ENCODE data around the gene AOPEP.

The AOPEP gene

DNA sequence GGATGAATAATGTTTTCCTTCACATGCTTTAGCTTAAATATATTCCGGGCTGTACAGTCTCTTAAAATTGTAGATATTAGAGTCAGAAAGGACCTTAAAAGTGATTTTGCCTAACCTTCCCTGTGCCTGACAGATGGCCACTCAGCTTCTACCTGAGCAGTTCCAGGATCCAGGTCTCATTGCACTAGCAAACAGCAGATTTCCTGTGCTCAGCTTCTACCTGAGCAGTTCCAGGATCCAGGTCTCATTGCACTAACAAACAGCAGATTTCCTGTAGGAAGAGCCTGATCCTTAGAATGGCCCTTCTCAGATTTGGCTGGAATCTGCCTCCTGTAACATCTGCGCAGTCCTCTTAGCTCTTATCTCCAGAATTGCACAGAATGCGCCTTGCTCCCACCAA, 219.8 kb downstream of the AOPEP start:
- Histone ChIP-seq H3K36me3 (ENCODE audit: insufficient read depth, low read length) (peaks cover 4% of the 10 kb centered on the region; the same call in 1 of the 2 replicates), H3K4me2 (ENCODE audit: low read length) (no peak overlapping the region), H3K27me3 (ENCODE audit: insufficient read depth, low read length) (no peaks in the 10 kb centered on the region), H3F3A (ENCODE audit: insufficient read depth, low read length) (no peaks in the 10 kb centered on the region), H3K79me2 (ENCODE audit: insufficient read depth, low read length) (no peaks in the 10 kb centered on the region), H3K27ac (ENCODE audit: low read depth, low read length, poor library complexity, severe bottlenecking) (no peak overlapping the region), H3K9me3 (ENCODE audit: low read length) (no peaks in the 10 kb centered on the region), H4K20me1 (ENCODE audit: insufficient read depth, low read length) (no peaks in the 10 kb centered on the region), H3K9ac (ENCODE audit: low read length) (no peak overlapping the region), H2AFZ (ENCODE audit: low read length) (no peak overlapping the region), H3K4me1 (ENCODE audit: insufficient read depth, low read length, severe bottlenecking) (no peaks in the 10 kb centered on the region), H3K9me2 (ENCODE audit: low read depth, low read length) (no peaks in the 10 kb centered on the region), H3K4me3 (ENCODE audit: low read depth, low read length, poor library complexity, severe bottlenecking) (no peak overlapping the region)
- TF ChIP-seq EZH2 (IDR thresholded peaks at IDR 0.05; ENCODE audit: borderline replicate concordance, low read length): no peak
- TF ChIP-seq, protein P1, sequence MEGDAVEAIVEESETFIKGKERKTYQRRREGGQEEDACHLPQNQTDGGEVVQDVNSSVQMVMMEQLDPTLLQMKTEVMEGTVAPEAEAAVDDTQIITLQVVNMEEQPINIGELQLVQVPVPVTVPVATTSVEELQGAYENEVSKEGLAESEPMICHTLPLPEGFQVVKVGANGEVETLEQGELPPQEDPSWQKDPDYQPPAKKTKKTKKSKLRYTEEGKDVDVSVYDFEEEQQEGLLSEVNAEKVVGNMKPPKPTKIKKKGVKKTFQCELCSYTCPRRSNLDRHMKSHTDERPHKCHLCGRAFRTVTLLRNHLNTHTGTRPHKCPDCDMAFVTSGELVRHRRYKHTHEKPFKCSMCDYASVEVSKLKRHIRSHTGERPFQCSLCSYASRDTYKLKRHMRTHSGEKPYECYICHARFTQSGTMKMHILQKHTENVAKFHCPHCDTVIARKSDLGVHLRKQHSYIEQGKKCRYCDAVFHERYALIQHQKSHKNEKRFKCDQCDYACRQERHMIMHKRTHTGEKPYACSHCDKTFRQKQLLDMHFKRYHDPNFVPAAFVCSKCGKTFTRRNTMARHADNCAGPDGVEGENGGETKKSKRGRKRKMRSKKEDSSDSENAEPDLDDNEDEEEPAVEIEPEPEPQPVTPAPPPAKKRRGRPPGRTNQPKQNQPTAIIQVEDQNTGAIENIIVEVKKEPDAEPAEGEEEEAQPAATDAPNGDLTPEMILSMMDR (IDR thresholded peaks at IDR 0.05; ENCODE audit: low read length): no peak

DNA sequence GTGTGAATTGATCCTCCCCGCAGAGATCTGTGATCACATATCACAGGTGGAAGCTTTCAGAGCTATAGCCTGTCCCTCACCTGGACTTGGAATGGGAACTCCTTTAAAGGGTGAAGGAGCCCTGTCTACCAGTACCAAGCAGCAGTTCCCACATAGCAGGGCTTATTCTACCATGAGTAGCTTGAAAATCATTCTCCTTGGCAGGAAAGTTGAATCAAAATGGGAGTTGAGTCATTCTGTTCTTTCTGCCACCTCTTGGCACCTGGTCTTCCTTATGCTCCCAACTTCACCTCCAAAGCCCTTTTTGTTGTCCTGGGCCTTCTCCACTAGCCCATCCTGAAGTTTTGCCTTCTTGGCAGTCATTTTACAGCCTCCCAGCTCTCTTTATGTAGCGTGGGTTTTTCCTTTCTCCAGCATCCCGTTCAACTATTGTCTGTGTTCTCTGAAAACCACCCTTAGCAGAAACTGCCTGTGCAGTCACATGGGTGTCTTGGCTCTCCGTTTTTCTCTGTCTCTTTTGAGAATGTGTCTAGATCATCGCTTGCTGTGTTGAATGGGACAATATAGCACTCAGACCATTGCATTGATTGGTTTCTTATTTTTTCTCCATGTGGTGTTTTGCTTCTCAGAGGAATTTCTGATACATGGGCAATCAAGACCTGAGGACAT, 222.2 kb downstream of the AOPEP start:
- Histone ChIP-seq H3K27ac (ENCODE audit: low read depth, low read length, poor library complexity, severe bottlenecking) (no peak overlapping the region), H3K36me3 (ENCODE audit: insufficient read depth, low read length) (no peaks in the 10 kb centered on the region), H3F3A (ENCODE audit: insufficient read depth, low read length) (no peaks in the 10 kb centered on the region), H3K27me3 (ENCODE audit: insufficient read depth, low read length) (no peaks in the 10 kb centered on the region), H3K9ac (ENCODE audit: low read length) (no peak overlapping the region), H2AFZ (ENCODE audit: low read length) (no peak overlapping the region), H3K79me2 (ENCODE audit: insufficient read depth, low read length) (no peaks in the 10 kb centered on the region), H4K20me1 (ENCODE audit: insufficient read depth, low read length) (no peaks in the 10 kb centered on the region), H3K4me3 (ENCODE audit: low read depth, low read length, poor library complexity, severe bottlenecking) (no peak overlapping the region), H3K4me1 (ENCODE audit: insufficient read depth, low read length, severe bottlenecking) (peaks cover 8% of the 10 kb centered on the region), H3K4me2 (ENCODE audit: low read length) (no peak overlapping the region), H3K9me2 (ENCODE audit: low read depth, low read length) (no peaks in the 10 kb centered on the region), H3K9me3 (ENCODE audit: low read length) (no peaks in the 10 kb centered on the region)
- TF ChIP-seq, protein P1 (IDR thresholded peaks at IDR 0.05; ENCODE audit: low read length): no peak
- no peak for TF ChIP-seq EZH2 (IDR thresholded peaks at IDR 0.05; ENCODE audit: borderline replicate concordance, low read length)

DNA sequence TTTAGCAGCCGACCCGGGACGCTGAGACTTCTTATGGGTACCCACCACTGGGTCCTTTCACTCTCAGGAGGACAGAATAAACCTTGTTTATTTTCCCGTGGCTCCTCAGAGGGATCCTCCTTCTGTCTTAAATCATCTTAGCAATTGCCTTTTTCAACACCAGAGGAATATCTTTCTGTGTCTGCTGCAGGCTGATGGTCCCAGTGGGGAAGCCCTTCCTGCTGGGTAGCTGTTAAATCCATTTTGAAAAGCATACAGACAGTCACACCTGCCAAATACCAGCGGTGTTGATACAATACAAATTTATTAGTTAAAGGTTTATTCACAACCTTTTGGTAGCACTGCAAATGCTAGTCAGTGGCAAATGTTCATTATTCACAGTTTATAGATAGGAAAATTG, 222.9 kb downstream of the AOPEP start:
- Histone ChIP-seq H3F3A (ENCODE audit: insufficient read depth, low read length) (no peaks in the 10 kb centered on the region), H3K27ac (ENCODE audit: low read depth, low read length, poor library complexity, severe bottlenecking) (no peak overlapping the region), H3K4me2 (ENCODE audit: low read length) (no peak overlapping the region), H3K9ac (ENCODE audit: low read length) (no peak overlapping the region), H2AFZ (ENCODE audit: low read length) (no peak overlapping the region), H3K9me2 (ENCODE audit: low read depth, low read length) (no peaks in the 10 kb centered on the region), H3K36me3 (ENCODE audit: insufficient read depth, low read length) (no peaks in the 10 kb centered on the region), H3K9me3 (ENCODE audit: low read length) (no peaks in the 10 kb centered on the region), H3K79me2 (ENCODE audit: insufficient read depth, low read length) (no peaks in the 10 kb centered on the region), H4K20me1 (ENCODE audit: insufficient read depth, low read length) (no peaks in the 10 kb centered on the region), H3K4me3 (ENCODE audit: low read depth, low read length, poor library complexity, severe bottlenecking) (no peak overlapping the region), H3K27me3 (ENCODE audit: insufficient read depth, low read length) (no peaks in the 10 kb centered on the region), H3K4me1 (ENCODE audit: insufficient read depth, low read length, severe bottlenecking) (peaks cover 8% of the 10 kb centered on the region)
- TF ChIP-seq, protein P1 (IDR thresholded peaks at IDR 0.05; ENCODE audit: low read length): no peak

Measured in OCI-LY1 (cell line).